GM12873 (cell line): ENCODE results near the gene RBM6.

Experiments
- CTCF ChIP-seq: IDR thresholded peaks from 2 replicates; pipeline ENCODE4 v1.5.1; 2012; ENCODE audit warnings: low read depth, mild to moderate bottlenecking, moderate library complexity, low read length, control low read depth; ENCODE audit not compliant: insufficient read depth; ENCODE audit errors: missing control alignments

RBM6 gene

GRCh38 chr3:49940667-49941249 lies 808 bp downstream of the RBM6 start:
- TF ChIP-seq CTCF, result no peak

- TF ChIP-seq CTCF, result no peak
Measured at GRCh38 chr3:49942651-49943050, 2.7 kb downstream of the RBM6 start.

- TF ChIP-seq CTCF, result no peak
Measured at GRCh38 chr3:49952924-49953323, 13.0 kb downstream of the RBM6 start.

- TF ChIP-seq CTCF, result no peak
Measured at GRCh38 chr3:49955636-49956035, 15.7 kb downstream of the RBM6 start.

- no peak for TF ChIP-seq CTCF
Measured at GRCh38 chr3:49966233-49966942, 26.4 kb downstream of the RBM6 start.

- TF ChIP-seq CTCF, result no peak
Measured at GRCh38 chr3:49967291-49967690, 27.3 kb downstream of the RBM6 start.

GRCh38 chr3:49968346-49968745 lies 28.4 kb downstream of the RBM6 start:
- no peak for TF ChIP-seq CTCF
